ENCODE measurements around the gene MFSD6L. TPM values are rescaled to one million over a fixed set of nuclear protein-coding genes. Genes with fewer than 3 reads are reported as not detected.

Gene MFSD6L
- total and polyA plus RNA-seq, 10 of the 15 experiments (the other 5 are each of a cell fraction or from before 2014, with no cell fraction given), result 0.39 to 3.1 (median 1.1) TPM

DNA sequence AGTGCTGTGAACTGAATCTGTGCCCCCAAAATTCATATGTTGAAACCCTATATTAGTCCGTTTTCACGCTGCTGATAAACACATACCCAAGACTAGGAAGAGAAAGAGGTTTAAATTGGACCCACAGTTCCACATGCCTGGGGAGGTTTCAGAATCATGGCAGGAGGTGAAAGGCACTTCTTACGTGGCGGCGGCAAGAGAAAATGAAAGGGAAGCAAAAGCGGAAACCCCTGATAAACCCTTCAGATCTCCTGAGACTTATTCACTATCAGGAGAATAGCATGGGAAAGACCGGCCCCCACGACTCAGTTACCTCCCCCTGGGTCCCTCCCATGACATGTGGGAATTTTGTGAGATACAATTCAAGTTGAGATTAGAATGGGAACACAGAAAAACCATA lies 37.2 kb downstream of the MFSD6L start (continued):
- TF ChIP-seq, protein P1, sequence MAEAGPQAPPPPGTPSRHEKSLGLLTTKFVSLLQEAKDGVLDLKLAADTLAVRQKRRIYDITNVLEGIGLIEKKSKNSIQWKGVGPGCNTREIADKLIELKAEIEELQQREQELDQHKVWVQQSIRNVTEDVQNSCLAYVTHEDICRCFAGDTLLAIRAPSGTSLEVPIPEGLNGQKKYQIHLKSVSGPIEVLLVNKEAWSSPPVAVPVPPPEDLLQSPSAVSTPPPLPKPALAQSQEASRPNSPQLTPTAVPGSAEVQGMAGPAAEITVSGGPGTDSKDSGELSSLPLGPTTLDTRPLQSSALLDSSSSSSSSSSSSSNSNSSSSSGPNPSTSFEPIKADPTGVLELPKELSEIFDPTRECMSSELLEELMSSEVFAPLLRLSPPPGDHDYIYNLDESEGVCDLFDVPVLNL (IDR thresholded peaks at IDR 0.05; ENCODE audit: low read depth, low read length), result no peak
- TF ChIP-seq, protein P2, sequence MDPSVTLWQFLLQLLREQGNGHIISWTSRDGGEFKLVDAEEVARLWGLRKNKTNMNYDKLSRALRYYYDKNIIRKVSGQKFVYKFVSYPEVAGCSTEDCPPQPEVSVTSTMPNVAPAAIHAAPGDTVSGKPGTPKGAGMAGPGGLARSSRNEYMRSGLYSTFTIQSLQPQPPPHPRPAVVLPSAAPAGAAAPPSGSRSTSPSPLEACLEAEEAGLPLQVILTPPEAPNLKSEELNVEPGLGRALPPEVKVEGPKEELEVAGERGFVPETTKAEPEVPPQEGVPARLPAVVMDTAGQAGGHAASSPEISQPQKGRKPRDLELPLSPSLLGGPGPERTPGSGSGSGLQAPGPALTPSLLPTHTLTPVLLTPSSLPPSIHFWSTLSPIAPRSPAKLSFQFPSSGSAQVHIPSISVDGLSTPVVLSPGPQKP (IDR thresholded peaks at IDR 0.05; ENCODE audit: low read depth, low read length), result no peak
- TF ChIP-seq ZBED1 (IDR thresholded peaks at IDR 0.05; ENCODE audit: borderline replicate concordance) (no peak), POLR2AphosphoS2 (IDR thresholded peaks at IDR 0.05; ENCODE audit: low read depth, low read length) (no peak), STAT3 (IDR thresholded peaks at IDR 0.05; ENCODE audit: low read depth, low read length) (no peak), KAT2A (conservative IDR thresholded peaks at IDR 0.05; ENCODE audit: control insufficient read depth, low read depth, low read length) (no peak), POU2F2 (IDR thresholded peaks at IDR 0.05; ENCODE audit: borderline replicate concordance, low read depth, low read length) (no peak)

DNA sequence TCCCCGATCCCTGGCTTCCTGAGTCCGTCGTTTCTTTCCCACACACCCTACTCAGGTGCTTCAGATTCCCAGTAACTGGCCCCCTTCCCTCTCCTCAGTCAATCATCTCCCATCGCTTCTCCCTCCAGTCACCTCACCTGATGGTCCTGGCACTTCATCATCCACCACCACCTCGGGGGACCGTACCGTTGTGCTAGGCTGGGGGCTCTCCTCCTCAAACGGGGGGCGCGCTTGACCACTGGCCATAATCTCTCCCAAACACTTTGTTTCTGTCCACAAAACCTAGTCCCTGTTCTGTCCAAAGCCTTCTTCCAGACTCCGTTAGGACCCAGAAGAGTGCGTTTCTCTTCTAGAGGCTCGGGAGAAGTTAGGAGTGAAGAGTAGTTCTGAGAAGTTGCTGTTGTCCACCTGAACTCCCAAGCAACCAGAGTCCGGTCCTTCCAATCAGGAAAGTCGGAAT lies 41.0 kb downstream of the MFSD6L start, which contains the start of gene SPDYE4:
SPDYE4 (minus strand) TSS at position 410 of the 460 bp plus-strand sequence; CDS start at position 246, 164 bp downstream.
- H3K9ac ChIP-seq (ENCODE audit: control insufficient read depth, insufficient read depth, low read length), result no peak within 1 kb of the TSS
- no peaks in the 10 kb centered on the region; a peak in 2 of 4 replicates for H3K27me3 ChIP-seq (replicated peaks in 1 of 2; ENCODE audit: control insufficient read depth in 2 of 2, insufficient read depth in 2 of 2, low read length in 1 of 2)
- SMC1A ChIA-PET (ENCODE audit: uncharacterized antibody, unreplicated experiment), result no interaction called here
- FAIRE-seq (no peak), DNase-seq (ENCODE audit: low read depth, low spot score) (no peak), ATAC-seq (no peak)
- H3K4me1 ChIP-seq (ENCODE audit: control insufficient read depth, insufficient read depth, low read length), result no peaks in the 10 kb centered on the region
- H3K4me3 ChIP-seq, result no peak within 1 kb of the TSS
- H3K27ac ChIP-seq (ENCODE audit: control insufficient read depth, insufficient read depth), result no peak within 1 kb of the TSS
- no TSS peak for BruUV-seq (replicated peaks)
- intact Hi-C loops (cut with micrococcal nuclease; ENCODE audit: unreplicated experiment), result no loop called here
- POLR2A ChIA-PET, result no interaction called here
- H4K20me1 ChIP-seq (ENCODE audit: control insufficient read depth, insufficient read depth), result no peaks in the 10 kb centered on the region
- CTCF ChIA-PET, result interaction anchor here (1.6 to 8.5 kb wide), 3 partner anchors 18 to 240 kb away, joined by 4 to 69 read pairs (median 17); no protein-coding TSS in a partner anchor
- no peak for TF ChIP-seq EED (IDR thresholded peaks at IDR 0.05; ENCODE audit: low read depth)
- TF ChIP-seq PAX8 (IDR thresholded peaks at IDR 0.05), result no peak
- no peak for TF ChIP-seq NBN (IDR thresholded peaks at IDR 0.05)
- TF ChIP-seq, protein P3, sequence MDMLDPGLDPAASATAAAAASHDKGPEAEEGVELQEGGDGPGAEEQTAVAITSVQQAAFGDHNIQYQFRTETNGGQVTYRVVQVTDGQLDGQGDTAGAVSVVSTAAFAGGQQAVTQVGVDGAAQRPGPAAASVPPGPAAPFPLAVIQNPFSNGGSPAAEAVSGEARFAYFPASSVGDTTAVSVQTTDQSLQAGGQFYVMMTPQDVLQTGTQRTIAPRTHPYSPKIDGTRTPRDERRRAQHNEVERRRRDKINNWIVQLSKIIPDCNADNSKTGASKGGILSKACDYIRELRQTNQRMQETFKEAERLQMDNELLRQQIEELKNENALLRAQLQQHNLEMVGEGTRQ (IDR thresholded peaks at IDR 0.05; ENCODE audit: borderline replicate concordance, low read depth, low read length), result no peak
- TF ChIP-seq, protein P4, sequence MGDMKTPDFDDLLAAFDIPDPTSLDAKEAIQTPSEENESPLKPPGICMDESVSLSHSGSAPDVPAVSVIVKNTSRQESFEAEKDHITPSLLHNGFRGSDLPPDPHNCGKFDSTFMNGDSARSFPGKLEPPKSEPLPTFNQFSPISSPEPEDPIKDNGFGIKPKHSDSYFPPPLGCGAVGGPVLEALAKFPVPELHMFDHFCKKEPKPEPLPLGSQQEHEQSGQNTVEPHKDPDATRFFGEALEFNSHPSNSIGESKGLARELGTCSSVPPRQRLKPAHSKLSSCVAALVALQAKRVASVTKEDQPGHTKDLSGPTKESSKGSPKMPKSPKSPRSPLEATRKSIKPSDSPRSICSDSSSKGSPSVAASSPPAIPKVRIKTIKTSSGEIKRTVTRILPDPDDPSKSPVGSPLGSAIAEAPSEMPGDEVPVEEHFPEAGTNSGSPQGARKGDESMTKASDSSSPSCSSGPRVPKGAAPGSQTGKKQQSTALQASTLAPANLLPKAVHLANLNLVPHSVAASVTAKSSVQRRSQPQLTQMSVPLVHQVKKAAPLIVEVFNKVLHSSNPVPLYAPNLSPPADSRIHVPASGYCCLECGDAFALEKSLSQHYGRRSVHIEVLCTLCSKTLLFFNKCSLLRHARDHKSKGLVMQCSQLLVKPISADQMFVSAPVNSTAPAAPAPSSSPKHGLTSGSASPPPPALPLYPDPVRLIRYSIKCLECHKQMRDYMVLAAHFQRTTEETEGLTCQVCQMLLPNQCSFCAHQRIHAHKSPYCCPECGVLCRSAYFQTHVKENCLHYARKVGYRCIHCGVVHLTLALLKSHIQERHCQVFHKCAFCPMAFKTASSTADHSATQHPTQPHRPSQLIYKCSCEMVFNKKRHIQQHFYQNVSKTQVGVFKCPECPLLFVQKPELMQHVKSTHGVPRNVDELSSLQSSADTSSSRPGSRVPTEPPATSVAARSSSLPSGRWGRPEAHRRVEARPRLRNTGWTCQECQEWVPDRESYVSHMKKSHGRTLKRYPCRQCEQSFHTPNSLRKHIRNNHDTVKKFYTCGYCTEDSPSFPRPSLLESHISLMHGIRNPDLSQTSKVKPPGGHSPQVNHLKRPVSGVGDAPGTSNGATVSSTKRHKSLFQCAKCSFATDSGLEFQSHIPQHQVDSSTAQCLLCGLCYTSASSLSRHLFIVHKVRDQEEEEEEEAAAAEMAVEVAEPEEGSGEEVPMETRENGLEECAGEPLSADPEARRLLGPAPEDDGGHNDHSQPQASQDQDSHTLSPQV (IDR thresholded peaks at IDR 0.05), result no peak
- TF ChIP-seq BACH1 (IDR thresholded peaks at IDR 0.05; ENCODE audit: borderline replicate concordance), result no peak
- RAD21 ChIA-PET (ENCODE audit: unreplicated experiment), result no interaction called here
- no peak within 1 kb of the TSS for H3K4me2 ChIP-seq (ENCODE audit: control insufficient read depth, insufficient read depth)
- no peaks in the 10 kb centered on the region for H3K79me2 ChIP-seq (ENCODE audit: control insufficient read depth, insufficient read depth, low read length)
- no peaks in the 10 kb centered on the region for H3K9me3 ChIP-seq (replicated peaks; ENCODE audit: control insufficient read depth, insufficient read depth, low read length)
- H3K36me3 ChIP-seq (ENCODE audit: control insufficient read depth in 2 of 2, insufficient read depth in 2 of 2, low read length in 1 of 2), result no peaks in the 10 kb centered on the region
- in situ Hi-C loops (cut with MboI), result loop anchor here (5.0 kb wide), 2 partner anchors 139 to 239 kb away; no protein-coding TSS in a partner anchor
- H2AFZ ChIP-seq (ENCODE audit: control insufficient read depth, low read depth, low read length), result no peak within 1 kb of the TSS
- WGBS (ENCODE audit: insufficient coverage, insufficient replicate concordance, low lambda C conversion rate, missing lambda C conversion rate), result 34% methylated on average over 15 of the region's 15 CpGs
